HEK293 (cell line): ENCODE results near the gene MVK.

Experiments used
- BCL11A ChIP-seq: fragments of 450-650 bp; formaldehyde crosslinking; IDR thresholded peaks from 2 replicates; pipeline ENCODE4 v1.5.1; 2016; ENCODE audit warnings: low read depth, missing biosample characterization, missing genetic modification characterization
- CTCF ChIP-seq: fragments of 450-650 bp; formaldehyde crosslinking; IDR thresholded peaks from 2 replicates; pipeline ENCODE4 v1.5.1; 2016; ENCODE audit warnings: missing biosample characterization, missing genetic modification characterization
- FEZF1 ChIP-seq: fragments of 450-650 bp; formaldehyde crosslinking; IDR thresholded peaks from 2 replicates; pipeline ENCODE4 v1.5.1; 2016; ENCODE audit warnings: missing biosample characterization, missing genetic modification characterization
- HOXA7 ChIP-seq: sonication (generic); formaldehyde crosslinking; IDR thresholded peaks from 2 replicates; pipeline ENCODE4 v1.8.1; 2022; ENCODE audit warnings: missing genetic modification reagents, borderline replicate concordance
- KLF1 ChIP-seq: fragments of 450-650 bp; formaldehyde crosslinking; IDR thresholded peaks from 2 replicates; pipeline ENCODE4 v1.5.1; 2016; ENCODE audit warnings: missing biosample characterization, missing genetic modification characterization
- MEIS1 ChIP-seq: sonication (generic); formaldehyde crosslinking; IDR thresholded peaks from 2 replicates; pipeline ENCODE4 v1.8.1; 2022; ENCODE audit warnings: missing genetic modification reagents, mild to moderate bottlenecking, borderline replicate concordance
- SP2 ChIP-seq: fragments of 450-650 bp; formaldehyde crosslinking; IDR thresholded peaks from 2 replicates; pipeline ENCODE4 v1.5.1; 2016; ENCODE audit warnings: missing biosample characterization, missing genetic modification characterization
- ZFP69B ChIP-seq: fragments of 450-650 bp; formaldehyde crosslinking; IDR thresholded peaks from 2 replicates; pipeline ENCODE4 v1.5.1; 2016; ENCODE audit warnings: missing biosample characterization, missing genetic modification characterization
- ZNF2 ChIP-seq: fragments of 450-650 bp; formaldehyde crosslinking; IDR thresholded peaks from 2 replicates; pipeline ENCODE4 v1.5.1; 2016; ENCODE audit warnings: missing biosample characterization, missing genetic modification characterization
- ZNF239 ChIP-seq: fragments of 450-650 bp; formaldehyde crosslinking; IDR thresholded peaks from 2 replicates; pipeline ENCODE4 v1.5.1; 2016; ENCODE audit warnings: missing biosample characterization, missing genetic modification characterization
- ZNF391 ChIP-seq: fragments of 450-650 bp; formaldehyde crosslinking; IDR thresholded peaks from 2 replicates; pipeline ENCODE4 v1.5.1; 2016; ENCODE audit warnings: low read depth, missing biosample characterization, missing genetic modification characterization, borderline replicate concordance
- ZNF707 ChIP-seq: fragments of 450-650 bp; formaldehyde crosslinking; IDR thresholded peaks from 2 replicates; pipeline ENCODE4 v1.5.1; 2016; ENCODE audit warnings: missing biosample characterization, missing genetic modification characterization
- ZSCAN18 ChIP-seq: fragments of 450-650 bp; formaldehyde crosslinking; IDR thresholded peaks from 2 replicates; pipeline ENCODE4 v1.5.1; 2016; ENCODE audit warnings: missing biosample characterization, missing genetic modification characterization

GRCh38 chr12:109572506-109572845, 1.1 kb upstream of the MVK start:
- TF ChIP-seq CTCF = no peak
- no peak for TF ChIP-seq SP2 (tag by site-specific recombination)
- no peak for TF ChIP-seq ZSCAN18 (tag by site-specific recombination)
- no peak for TF ChIP-seq FEZF1 (tag by site-specific recombination)
- TF ChIP-seq ZNF707 = no peak
- no peak for TF ChIP-seq ZNF2 (tag by site-specific recombination)
- no peak for TF ChIP-seq ZNF239 (tag by site-specific recombination)
- TF ChIP-seq ZNF391 (tag by site-specific recombination) = no peak
- no peak for TF ChIP-seq HOXA7 (CRISPR knock-in tag)
- TF ChIP-seq ZFP69B (tag by site-specific recombination) = no peak
- TF ChIP-seq BCL11A = no peak
- TF ChIP-seq KLF1 (tag by site-specific recombination) = no peak
- TF ChIP-seq MEIS1 (CRISPR knock-in tag) = no peak
